H1 (cell line): ENCODE measurements around the gene PRDM15. TPM values are rescaled to one million over a fixed set of nuclear protein-coding genes. Genes with fewer than 3 reads are reported as not detected.

Source experiments
- CTCF ChIA-PET: fragments of 300-600 bp; sonication (Branson Sonifier 250); formaldehyde crosslinking; loops from one replicate; lab custom pipeline; 2021; ENCODE audit not compliant: partially characterized antibody; lab: Charles Lee
- POLR2A ChIA-PET: fragments of 300-600 bp; sonication (Branson Sonifier 250); formaldehyde crosslinking; loops from one replicate; lab custom pipeline; 2021; ENCODE audit warnings: inconsistent platforms; ENCODE audit not compliant: partially characterized antibody; lab: Charles Lee
- DNase-seq, 2 experiments: peaks; one replicate each; pipeline versions ENCODE4 v3.0.0 to v3.0.0-alpha.2; 2010 to 2022; ENCODE audit warnings: low spot score in 2 of 2, low read depth in 1 of 2, mixed read lengths in 1 of 2
- FAIRE-seq: peaks from 2 replicates; lab custom pipeline; 2011; peaks lifted over from hg19 to GRCh38; lab: Jason Lieb, UNC
- H2AFZ ChIP-seq: 2 replicates; pipeline ENCODE4 v1.8.1; 2012; ENCODE audit warnings: low read length, inconsistent platforms
- H2AK5ac ChIP-seq: 2 replicates; pipeline ENCODE4 v1.6.1; 2013; ENCODE audit warnings: low read depth, low read length
- H2BK120ac ChIP-seq: replicated peaks from 2 replicates; pipeline ENCODE3; 2013; ENCODE audit warnings: low read depth, low read length, inconsistent platforms
- H2BK12ac ChIP-seq: 2 replicates; pipeline ENCODE4 v1.6.1; 2013; ENCODE audit warnings: low read depth, low read length
- H2BK15ac ChIP-seq: 2 replicates; pipeline ENCODE4 v1.6.1; 2013; ENCODE audit warnings: low read length
- H2BK20ac ChIP-seq: 2 replicates; pipeline ENCODE4 v1.6.1; 2013; ENCODE audit warnings: low read length
- H2BK5ac ChIP-seq: 2 replicates; pipeline ENCODE4 v1.6.1; 2013; ENCODE audit warnings: low read depth, low read length
- H3K14ac ChIP-seq: 2 replicates; pipeline ENCODE4 v1.6.1; 2013; ENCODE audit warnings: inconsistent platforms; ENCODE audit not compliant: insufficient read length
- H3K18ac ChIP-seq: 2 replicates; pipeline ENCODE4 v1.6.1; 2013; ENCODE audit warnings: low read length; ENCODE audit errors: extremely low read depth
- H3K23ac ChIP-seq: 2 replicates; pipeline ENCODE4 v1.6.1; 2013; ENCODE audit warnings: inconsistent platforms; ENCODE audit not compliant: insufficient read length
- H3K23me2 ChIP-seq: 2 replicates; pipeline ENCODE4 v1.6.1; 2013; ENCODE audit warnings: low read depth, low read length
- H3K27ac ChIP-seq: 2 replicates; pipeline ENCODE4 v1.6.1; 2011; ENCODE audit warnings: low read depth, low read length, inconsistent platforms
- H3K27me3 ChIP-seq, 4 experiments: replicated peaks in 1 of 4; 1 replicate in 1 of 4; 2 replicates in 3 of 4; pipeline versions ENCODE4 v1.6.1 to v1.8.1; 2011 to 2013; ENCODE audit warnings: low read length in 3 of 4, mild to moderate bottlenecking in 3 of 4, inconsistent platforms in 2 of 4, mixed read lengths in 2 of 4, moderate library complexity in 1 of 4; ENCODE audit not compliant: control insufficient read depth in 3 of 4, insufficient read depth in 3 of 4; ENCODE audit errors: extremely low read depth in 1 of 4
- H3K36me3 ChIP-seq, 4 experiments: 2 replicates each; pipeline versions ENCODE4 v1.6.1 to v1.8.1; 2011 to 2013; ENCODE audit warnings: mild to moderate bottlenecking in 4 of 4, low read length in 3 of 4, moderate library complexity in 2 of 4, control low read depth in 1 of 4, inconsistent platforms in 1 of 4; ENCODE audit not compliant: insufficient read depth in 4 of 4, control insufficient read depth in 2 of 4
- H3K4ac ChIP-seq: replicated peaks from 2 replicates; pipeline ENCODE3; 2013; ENCODE audit warnings: low read length, low read depth, mixed read lengths, inconsistent platforms; ENCODE audit not compliant: insufficient read length
- H3K4me1 ChIP-seq, 4 experiments: replicated peaks in 1 of 4; 1 replicate in 1 of 4; 2 replicates in 3 of 4; pipeline versions ENCODE4 v1.6.1 to v1.8.1; 2011 to 2013; ENCODE audit warnings: low read length in 3 of 4, inconsistent platforms in 2 of 4, mixed read lengths in 1 of 4; ENCODE audit not compliant: insufficient read depth in 4 of 4, control insufficient read depth in 3 of 4
- H3K4me2 ChIP-seq, 2 experiments: 2 replicates each; pipeline versions ENCODE4 v1.6.1 to v1.8.1; 2011 to 2013; ENCODE audit warnings: low read depth in 2 of 2, low read length in 2 of 2, control low read depth in 1 of 2, inconsistent platforms in 1 of 2, mild to moderate bottlenecking in 1 of 2; ENCODE audit not compliant: insufficient read depth in 1 of 2
- H3K4me3 ChIP-seq, 4 experiments: fragments of 200-600, 300-600 bp in 1 of 4; sonication (generic), shearing (Covaris generic), sonication (Bioruptor Twin) in 1 of 4; 2 replicates each; pipeline versions ENCODE4 v1.5.1 to v1.8.1; 2011 to 2016; ENCODE audit warnings: low read length in 4 of 4, low read depth in 3 of 4, control low read depth in 2 of 4, inconsistent platforms in 2 of 4, mild to moderate bottlenecking in 2 of 4, mixed read lengths in 1 of 4, moderate library complexity in 1 of 4; ENCODE audit not compliant: insufficient read depth in 2 of 4; ENCODE audit errors: extremely low read depth in 1 of 4
- H3K56ac ChIP-seq: replicated peaks from 2 replicates; pipeline ENCODE3; 2013; ENCODE audit warnings: low read depth, mild to moderate bottlenecking, mixed read lengths, low read length, inconsistent platforms; ENCODE audit not compliant: insufficient read length
- H3K79me1 ChIP-seq: 2 replicates; pipeline ENCODE4 v1.6.1; 2013; ENCODE audit warnings: low read depth, low read length, control low read depth
- H3K79me2 ChIP-seq, 2 experiments: 2 replicates each; pipeline versions ENCODE4 v1.6.1 to v1.8.1; 2012 to 2013; ENCODE audit warnings: low read length in 2 of 2, mild to moderate bottlenecking in 2 of 2, inconsistent platforms in 1 of 2; ENCODE audit not compliant: insufficient read depth in 2 of 2, control insufficient read depth in 1 of 2
- H3K9ac ChIP-seq, 4 experiments: replicated peaks in 1 of 4; 1 replicate in 1 of 4; 2 replicates in 3 of 4; pipeline versions ENCODE4 v1.6.1 to v1.8.1; 2011 to 2013; ENCODE audit warnings: low read depth in 3 of 4, low read length in 3 of 4, control low read depth in 2 of 4, mild to moderate bottlenecking in 2 of 4, moderate library complexity in 2 of 4, inconsistent platforms in 1 of 4; ENCODE audit errors: extremely low read depth in 1 of 4
- H3K9me3 ChIP-seq, 2 experiments: 2 replicates each; pipeline versions ENCODE4 v1.6.1 to v1.8.1; 2012 to 2013; ENCODE audit warnings: mild to moderate bottlenecking in 2 of 2, moderate library complexity in 2 of 2, control low read depth in 1 of 2, inconsistent platforms in 1 of 2, low read depth in 1 of 2, low read length in 1 of 2, mixed read lengths in 1 of 2; ENCODE audit not compliant: insufficient read depth in 2 of 2
- H4K20me1 ChIP-seq, 2 experiments: replicated peaks in 1 of 2; 2 replicates each; pipeline versions ENCODE3 to v1.8.1; 2011 to 2013; ENCODE audit warnings: inconsistent platforms in 2 of 2, low read length in 2 of 2, mild to moderate bottlenecking in 1 of 2; ENCODE audit not compliant: insufficient read depth in 2 of 2, control insufficient read depth in 1 of 2
- H4K5ac ChIP-seq: 2 replicates; pipeline ENCODE4 v1.6.1; 2013; ENCODE audit warnings: low read length, low read depth, mixed read lengths, inconsistent platforms; ENCODE audit not compliant: insufficient read length
- H4K8ac ChIP-seq: 2 replicates; pipeline ENCODE4 v1.8.0; 2013; ENCODE audit warnings: mild to moderate bottlenecking, moderate library complexity, low read length, inconsistent platforms; ENCODE audit not compliant: insufficient read depth; ENCODE audit errors: extremely low read depth
- H4K91ac ChIP-seq: replicated peaks from 2 replicates; pipeline ENCODE3; 2013; ENCODE audit warnings: low read length, mixed read lengths, inconsistent platforms; ENCODE audit not compliant: insufficient read length
- BACH1 ChIP-seq: IDR thresholded peaks from 2 replicates; pipeline ENCODE4 v1.6.1; 2012; ENCODE audit warnings: low read length, improper control_type of control experiment
- CBX5 ChIP-seq: fragments of 300-800, 300-1000 bp; sonication (generic); IDR thresholded peaks from 2 replicates; pipeline ENCODE4 v1.7.1; 2016; ENCODE audit warnings: antibody characterized with exemption, low read length, low read depth
- CHD2 ChIP-seq: IDR thresholded peaks from 2 replicates; pipeline ENCODE4 v1.6.1; 2012; ENCODE audit warnings: low read length, improper control_type of control experiment
- CREB1 ChIP-seq: IDR thresholded peaks from 2 replicates; pipeline ENCODE4 v1.6.1; 2012; ENCODE audit warnings: inconsistent platforms
- GABPA ChIP-seq: IDR thresholded peaks from 2 replicates; pipeline ENCODE4 v1.6.1; 2011; ENCODE audit warnings: mild to moderate bottlenecking, low read length, moderate library complexity, borderline replicate concordance; ENCODE audit not compliant: insufficient read depth
- HDAC2 ChIP-seq, 2 experiments: fragments of 300-600 bp in 1 of 2; sonication (generic) in 1 of 2; IDR thresholded peaks; 2 replicates each; pipeline ENCODE4 v1.6.1; 2011 to 2012; ENCODE audit warnings: low read depth in 2 of 2, low read length in 2 of 2, mild to moderate bottlenecking in 2 of 2, moderate library complexity in 2 of 2, borderline replicate concordance in 1 of 2, inconsistent platforms in 1 of 2
- KDM5A ChIP-seq: fragments of 200-600 bp; IDR thresholded peaks from 2 replicates; pipeline ENCODE4 v1.7.1; 2012; ENCODE audit warnings: mild to moderate bottlenecking, low read length, inconsistent platforms, mixed read lengths
- POLR2A ChIP-seq, 2 experiments: IDR thresholded peaks; 1 replicate in 1 of 2; 2 replicates in 1 of 2; pipeline ENCODE4 v1.6.1; 2011; ENCODE audit warnings: low read depth in 2 of 2, low read length in 2 of 2, mild to moderate bottlenecking in 2 of 2; ENCODE audit errors: control extremely low read depth in 1 of 2
- RBBP5 ChIP-seq: IDR thresholded peaks from 2 replicates; pipeline ENCODE4 v1.7.1; 2012; ENCODE audit warnings: low read depth, mild to moderate bottlenecking, inconsistent platforms, low read length, moderate library complexity, borderline replicate concordance
- SAP30 ChIP-seq: fragments of 300-600 bp; sonication (generic); IDR thresholded peaks from 2 replicates; pipeline ENCODE4 v1.7.1; 2012; ENCODE audit warnings: low read length, moderate library complexity, mild to moderate bottlenecking, inconsistent platforms; ENCODE audit not compliant: insufficient read depth, insufficient replicate concordance
- SP4 ChIP-seq: IDR thresholded peaks from 2 replicates; pipeline ENCODE4 v1.6.1; 2012; ENCODE audit warnings: low read length, inconsistent platforms
- SUZ12 ChIP-seq: fragments of 200-600 bp; sonication (generic); IDR thresholded peaks from 2 replicates; pipeline ENCODE4 v1.6.1; 2012; ENCODE audit warnings: mild to moderate bottlenecking, inconsistent platforms, low read length, moderate library complexity, mixed read lengths
- TAF1 ChIP-seq: IDR thresholded peaks from 2 replicates; pipeline ENCODE4 v1.6.1; 2011; ENCODE audit warnings: mild to moderate bottlenecking, low read depth, low read length
- TAF7 ChIP-seq: optimal IDR thresholded peaks from 2 replicates; pipeline ENCODE3; 2011; ENCODE audit warnings: low read depth, mild to moderate bottlenecking, inconsistent platforms, low read length, moderate library complexity, borderline replicate concordance
- WGBS, 2 experiments: shearing (Covaris generic) in 1 of 2; methylation state at CpG; one replicate each; pipeline versions ENCODE4 v1.1.6 to v1.1.7; 2013 to 2015; ENCODE audit warnings: low lambda C conversion rate in 2 of 2, mixed read lengths in 2 of 2, inconsistent platforms in 1 of 2, low coverage in 1 of 2, missing lambda C conversion rate in 1 of 2; ENCODE audit not compliant: insufficient replicate concordance in 2 of 2, insufficient coverage in 1 of 2, insufficient read length in 1 of 2; ENCODE audit errors: extremely low coverage in 1 of 2, missing lambda C conversion rate in 1 of 2; 5-methylcytosine and 5-hydroxymethylcytosine counted together
- polyA plus RNA-seq, 7 experiments: library from polyadenylated mRNA; depleted of rRNA in 3 of 7; stranded (reverse) in 5 of 7; unstranded in 2 of 7; fragments of >200 nt in 5 of 7; fragments of 200-250 nt in 2 of 7; gene quantifications; 1 replicate in 5 of 7; 2 replicates in 1 of 7; 4 replicates in 1 of 7; pipeline versions ENCODE4 v1.2.1 to v1.2.3, GENCODE V29; 2011 to 2013; ENCODE audit warnings: missing spikeins in 2 of 7, mixed read lengths in 2 of 7
- total RNA-seq: library from RNA; stranded (reverse); fragmentation: NEBNext Ultra II Directional; extraction: Animal tissue kit (Norgen Biotek cat#: 25700); gene quantifications from 2 replicates; pipeline ENCODE4 v1.2.1, GENCODE V29; 2021

PRDM15 gene
- total and polyA plus RNA-seq, 2 of the 8 experiments (the other 6 are each of a cell fraction or from before 2014, with no cell fraction given) = 9.7 to 10.5 TPM

DNA sequence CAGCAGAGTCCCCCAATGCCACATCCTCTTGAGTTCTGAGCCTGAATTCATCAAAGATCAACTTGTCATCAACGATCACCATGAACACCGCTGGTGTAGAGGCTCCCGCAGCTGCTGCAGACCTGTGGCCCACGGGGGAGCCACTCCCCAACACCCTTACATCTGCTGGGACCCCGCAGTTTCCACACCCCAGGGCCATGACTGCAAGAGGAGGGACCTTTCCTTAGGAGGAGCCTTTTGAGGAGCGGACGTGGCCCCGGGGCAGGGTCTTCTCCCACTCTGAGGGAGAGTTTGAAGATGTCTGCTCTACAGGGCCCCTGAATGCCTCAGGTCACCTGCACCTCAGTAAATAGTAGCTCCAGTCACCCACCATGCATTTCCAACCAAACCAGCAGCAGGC is 2.7 kb downstream of the PRDM15 start:
- Histone ChIP-seq H4K8ac (no peak overlapping the region; the same call in 1 of the 2 replicates), H3K27me3 (no peaks in the 10 kb centered on the region), H3K56ac (no peak overlapping the region), H3K79me1 (peaks cover 5% of the 10 kb centered on the region; the same call in 1 of the 2 replicates), H3K23ac (no peak overlapping the region), H3K4me2 (no peak overlapping the region), H2BK20ac (no peak overlapping the region), H3K27ac (no peak overlapping the region), H3K4me3 (no peak overlapping the region), H3K79me2 (peaks cover 0 to 36% of the 10 kb centered on the region in 2 experiments; a peak in 2 of 4 replicates), H3K23me2 (peaks cover 4% of the 10 kb centered on the region; the same call in 1 of the 2 replicates), H2AK5ac (no peak overlapping the region), H3K4me1 (peaks cover 0 to 9% (median 0%) of the 10 kb centered on the region in 4 experiments; a peak in 4 of 7 replicates), H3K9me3 (no peaks in the 10 kb centered on the region), H4K20me1 (peaks cover 0 to 7% of the 10 kb centered on the region in 2 experiments), H2BK120ac (no peak overlapping the region), H4K91ac (no peak overlapping the region), H4K5ac (no peak overlapping the region), H3K36me3 (no peaks in the 10 kb centered on the region), H2BK5ac (no peak overlapping the region), H3K4ac (no peak overlapping the region), H3K14ac (no peak overlapping the region), H2BK15ac (no peak overlapping the region), H2AFZ (no peak overlapping the region), H2BK12ac (no peak overlapping the region), H3K9ac (no peak overlapping the region), H3K18ac (no peak overlapping the region)
- ChIA-PET POLR2A (interaction anchor here (1.7 kb wide), 1 partner anchor 22 kb away, joined by 4 read pairs; no protein-coding TSS in a partner anchor), CTCF (interaction anchor here (0.7 to 1.7 kb wide), 6 partner anchors 12 to 271 kb away, joined by 3 to 5 read pairs (median 3); no protein-coding TSS in a partner anchor)
- no peak for FAIRE-seq
- WGBS, 2 experiments = 84% methylated on average over 8 of the region's 8 CpGs; no CpG with 5 or more reads in 1 of the 2 experiments
- DNase-seq = no peak
- TF ChIP-seq KDM5A = no peak
- TF ChIP-seq BACH1 = no peak
- no peak for TF ChIP-seq POLR2A (IDR thresholded peaks at IDR 0.05; ENCODE audit: control extremely low read depth in 1 of 2, low read depth in 2 of 2, low read length in 2 of 2)
- no peak for TF ChIP-seq SUZ12
- no peak for TF ChIP-seq HDAC2 (IDR thresholded peaks at IDR 0.05; ENCODE audit: borderline replicate concordance in 1 of 2, low read depth in 2 of 2, low read length in 2 of 2)
- no peak for TF ChIP-seq SP4
- no peak for TF ChIP-seq TAF1
- TF ChIP-seq TAF7 = no peak
- no peak for TF ChIP-seq SAP30
- no peak for TF ChIP-seq CBX5
- TF ChIP-seq CHD2 = no peak
- TF ChIP-seq RBBP5 = no peak
- TF ChIP-seq GABPA = no peak
- TF ChIP-seq CREB1 = no peak
